DND-41 (cell line): ENCODE measurements around the gene LRIT1.

ENCODE experiments used
- ATAC-seq: fragments of 200-7000 bp; cut with Tn5 transposase; 3 replicates; pipeline ENCODE4 v1.9.1; 2021; ENCODE audit warnings: low read depth; ENCODE audit not compliant: insufficient read depth
- DNase-seq: peaks from one replicate; pipeline ENCODE4 v3.0.0-alpha.2; 2020
- H2AFZ ChIP-seq: 2 replicates; pipeline ENCODE4 v1.6.0; 2012; ENCODE audit warnings: low read depth, low read length
- H3K27ac ChIP-seq: 2 replicates; pipeline ENCODE4 v1.5.1; 2012; ENCODE audit warnings: low read length, inconsistent platforms
- H3K27me3 ChIP-seq: fragments of 200-600 bp; sonication (generic); 2 replicates; pipeline ENCODE4 v1.6.0; 2012; ENCODE audit warnings: low read length, mild to moderate bottlenecking, inconsistent platforms; ENCODE audit not compliant: insufficient read depth, poor library complexity
- H3K36me3 ChIP-seq: 2 replicates; pipeline ENCODE4 v1.5.1; 2012; ENCODE audit warnings: low read length, inconsistent platforms; ENCODE audit not compliant: insufficient read depth
- H3K4me1 ChIP-seq: 2 replicates; pipeline ENCODE4 v1.5.1; 2012; ENCODE audit warnings: mild to moderate bottlenecking, low read length; ENCODE audit not compliant: insufficient read depth
- H3K4me2 ChIP-seq: 2 replicates; pipeline ENCODE4 v1.6.0; 2012; ENCODE audit warnings: mild to moderate bottlenecking, moderate library complexity, low read length, inconsistent platforms; ENCODE audit not compliant: insufficient read depth
- H3K4me3 ChIP-seq, 2 experiments: fragments of 200-600 bp in 1 of 2; shearing (Covaris generic) in 1 of 2; 2 replicates each; pipeline ENCODE4 v1.5.1; 2012 to 2016; ENCODE audit warnings: inconsistent platforms in 2 of 2, low read length in 2 of 2, mild to moderate bottlenecking in 2 of 2, low read depth in 1 of 2, moderate library complexity in 1 of 2
- H3K79me2 ChIP-seq: 2 replicates; pipeline ENCODE4 v1.6.0; 2012; ENCODE audit warnings: low read length, inconsistent platforms; ENCODE audit not compliant: insufficient read depth
- H3K9ac ChIP-seq: 2 replicates; pipeline ENCODE4 v1.6.0; 2012; ENCODE audit warnings: low read depth, mild to moderate bottlenecking, inconsistent platforms, low read length, moderate library complexity
- H3K9me3 ChIP-seq: 2 replicates; pipeline ENCODE4 v1.5.1; 2012; ENCODE audit warnings: low read length, moderate library complexity, mild to moderate bottlenecking, inconsistent platforms; ENCODE audit not compliant: insufficient read depth, severe bottlenecking
- H4K20me1 ChIP-seq: 2 replicates; pipeline ENCODE4 v1.6.0; 2012; ENCODE audit warnings: low read length; ENCODE audit not compliant: insufficient read depth
- EZH2 ChIP-seq: IDR thresholded peaks from 3 replicates; pipeline ENCODE4 v1.6.1; 2012; ENCODE audit warnings: borderline replicate concordance, low read depth, mild to moderate bottlenecking, moderate library complexity, low read length, inconsistent platforms; ENCODE audit not compliant: severe bottlenecking
- TF ChIP-seq, protein P1 (sequence below): IDR thresholded peaks from 2 replicates; pipeline ENCODE4 v1.5.1; 2012; ENCODE audit warnings: borderline replicate concordance, low read length, moderate library complexity, mild to moderate bottlenecking; ENCODE audit not compliant: poor library complexity, severe bottlenecking; ENCODE audit errors: extremely low read depth

Gene LRIT1

DNA sequence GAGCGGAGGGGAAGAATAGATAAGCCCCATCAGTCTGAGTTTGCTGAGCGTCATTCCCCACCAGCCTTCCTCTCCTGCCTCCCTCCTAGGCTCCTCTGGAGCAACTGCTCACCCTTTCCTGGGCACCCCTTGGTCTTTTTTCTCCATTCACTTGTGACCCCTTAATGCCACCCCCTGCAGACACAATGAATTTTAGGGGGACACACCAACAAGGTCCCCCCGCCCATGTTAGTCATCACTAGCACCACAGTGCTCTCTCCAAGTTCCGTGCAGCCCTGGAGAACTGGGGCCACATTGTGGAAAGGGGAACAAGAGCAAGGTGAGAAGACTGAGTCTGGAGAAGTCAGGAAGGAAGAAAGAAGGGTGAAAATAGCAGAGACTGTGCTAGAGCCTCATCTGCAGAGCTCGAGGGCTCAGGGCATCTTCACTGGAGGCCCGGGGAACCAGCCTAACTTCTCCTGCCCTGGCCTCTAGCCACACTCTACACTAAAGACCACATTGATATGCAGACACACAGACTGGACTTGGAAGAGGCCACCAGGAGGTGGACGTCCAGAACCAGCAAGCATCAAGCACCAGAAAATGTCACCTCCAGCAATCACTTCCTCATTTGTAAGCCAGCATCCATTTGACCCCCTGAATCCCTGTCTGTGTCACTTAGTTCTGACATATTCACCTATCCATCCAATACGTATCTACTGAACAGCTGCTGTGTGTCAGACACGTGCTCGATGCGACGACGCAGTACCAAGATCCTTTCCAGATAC is 21.0 kb upstream of the LRIT1 start:
- Histone ChIP-seq H4K20me1 (no peaks in the 10 kb centered on the region), H3K27ac (no peak overlapping the region), H3K79me2 (no peaks in the 10 kb centered on the region), H3K4me2 (no peak overlapping the region), H3K27me3 (peaks cover 7% of the 10 kb centered on the region), H3K9ac (no peak overlapping the region), H3K4me3 (no peak overlapping the region), H3K36me3 (no peaks in the 10 kb centered on the region), H2AFZ (no peak overlapping the region), H3K9me3 (no peaks in the 10 kb centered on the region), H3K4me1 (peaks cover 6% of the 10 kb centered on the region; the same call in 1 of the 2 replicates)
- TF ChIP-seq EZH2: no peak
- TF ChIP-seq, protein P1, sequence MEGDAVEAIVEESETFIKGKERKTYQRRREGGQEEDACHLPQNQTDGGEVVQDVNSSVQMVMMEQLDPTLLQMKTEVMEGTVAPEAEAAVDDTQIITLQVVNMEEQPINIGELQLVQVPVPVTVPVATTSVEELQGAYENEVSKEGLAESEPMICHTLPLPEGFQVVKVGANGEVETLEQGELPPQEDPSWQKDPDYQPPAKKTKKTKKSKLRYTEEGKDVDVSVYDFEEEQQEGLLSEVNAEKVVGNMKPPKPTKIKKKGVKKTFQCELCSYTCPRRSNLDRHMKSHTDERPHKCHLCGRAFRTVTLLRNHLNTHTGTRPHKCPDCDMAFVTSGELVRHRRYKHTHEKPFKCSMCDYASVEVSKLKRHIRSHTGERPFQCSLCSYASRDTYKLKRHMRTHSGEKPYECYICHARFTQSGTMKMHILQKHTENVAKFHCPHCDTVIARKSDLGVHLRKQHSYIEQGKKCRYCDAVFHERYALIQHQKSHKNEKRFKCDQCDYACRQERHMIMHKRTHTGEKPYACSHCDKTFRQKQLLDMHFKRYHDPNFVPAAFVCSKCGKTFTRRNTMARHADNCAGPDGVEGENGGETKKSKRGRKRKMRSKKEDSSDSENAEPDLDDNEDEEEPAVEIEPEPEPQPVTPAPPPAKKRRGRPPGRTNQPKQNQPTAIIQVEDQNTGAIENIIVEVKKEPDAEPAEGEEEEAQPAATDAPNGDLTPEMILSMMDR: no peak
- ATAC-seq: no peak
- no peak for DNase-seq

DNA sequence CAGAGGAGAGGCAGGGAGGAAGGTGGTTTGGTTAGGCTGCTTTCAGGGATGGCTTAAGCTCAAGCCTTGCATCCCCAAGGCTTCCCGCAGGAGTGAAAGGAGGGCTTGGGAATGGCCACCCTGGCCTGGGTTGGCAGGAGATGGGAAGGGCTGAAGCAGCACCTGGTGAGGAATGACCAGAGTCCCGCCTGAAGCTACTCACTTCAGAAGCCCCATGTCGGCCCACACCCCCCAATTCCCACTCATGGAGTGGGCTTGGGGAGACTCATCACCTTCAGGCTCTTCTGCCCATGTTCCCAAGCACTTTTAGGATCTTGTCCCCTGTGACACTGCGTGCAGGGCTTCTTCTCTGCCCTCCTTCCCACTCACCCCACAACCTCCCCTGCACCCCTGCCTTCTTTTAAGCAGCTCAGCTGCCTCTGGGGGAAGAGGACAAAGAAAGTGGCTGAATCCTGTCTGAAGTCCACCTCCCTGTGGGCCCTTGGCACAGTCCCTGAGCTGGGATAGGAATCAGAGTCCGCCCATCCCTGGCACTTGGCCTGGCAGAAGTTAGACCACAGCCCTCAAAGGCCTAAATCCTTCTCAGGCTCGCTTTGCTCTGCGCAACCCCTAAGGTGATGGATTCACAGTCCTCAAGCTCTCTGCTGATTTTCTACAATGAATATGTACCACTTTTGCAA is 20.0 kb upstream of the LRIT1 start:
- ATAC-seq (no peak), DNase-seq (no peak)
- Histone ChIP-seq H4K20me1 (no peaks in the 10 kb centered on the region), H3K9ac (no peak overlapping the region), H3K4me1 (peaks cover 6% of the 10 kb centered on the region; the same call in 1 of the 2 replicates), H3K79me2 (no peaks in the 10 kb centered on the region), H3K4me2 (no peak overlapping the region), H3K4me3 (no peak overlapping the region), H3K36me3 (no peaks in the 10 kb centered on the region), H2AFZ (no peak overlapping the region), H3K9me3 (no peaks in the 10 kb centered on the region), H3K27me3 (peaks cover 7% of the 10 kb centered on the region), H3K27ac (no peak overlapping the region)
- no peak for TF ChIP-seq EZH2
- TF ChIP-seq, protein P1: no peak

DNA sequence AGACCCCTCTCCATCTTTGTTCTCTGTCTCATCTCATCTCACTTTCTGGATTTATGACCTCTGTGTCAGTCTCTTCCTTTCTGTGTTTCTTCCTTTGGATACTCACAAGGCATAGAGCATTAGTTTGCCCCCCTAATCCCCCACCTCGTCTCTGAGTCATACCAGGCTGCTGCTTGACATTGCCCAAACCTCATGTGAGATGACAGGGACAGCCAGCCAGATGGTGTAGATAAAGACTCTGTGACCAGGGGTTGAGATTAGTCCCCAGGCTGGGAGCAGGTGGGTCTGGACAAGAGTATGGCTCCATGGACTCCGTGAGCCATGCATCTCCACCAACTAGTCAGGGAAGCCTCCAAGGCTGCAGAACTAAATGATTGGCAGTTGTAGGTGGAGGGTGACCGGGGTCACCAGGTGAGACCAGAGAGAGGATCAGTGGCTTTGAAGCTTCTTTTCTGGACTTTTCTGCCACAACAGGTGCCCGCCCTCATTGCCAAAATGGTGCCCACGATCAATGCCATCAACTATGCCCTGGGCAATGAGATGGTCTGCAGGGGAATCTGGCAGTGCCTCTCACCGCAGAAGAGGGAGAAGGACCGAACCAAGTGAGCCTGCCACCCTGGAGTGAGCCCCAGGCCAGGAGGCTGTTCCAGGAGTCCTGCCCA is 16.8 kb upstream of the LRIT1 start:
- TF ChIP-seq, protein P1: no peak
- TF ChIP-seq EZH2: no peak
- no peak overlapping the region for H2AFZ ChIP-seq
- no peak overlapping the region for H3K4me2 ChIP-seq
- no peaks in the 10 kb centered on the region for H3K36me3 ChIP-seq
- ATAC-seq (no peak), DNase-seq (no peak)
- H3K27me3 ChIP-seq: no peaks in the 10 kb centered on the region
- H4K20me1 ChIP-seq: no peaks in the 10 kb centered on the region
- no peaks in the 10 kb centered on the region for H3K79me2 ChIP-seq
- H3K4me1 ChIP-seq: no peaks in the 10 kb centered on the region
- no peak overlapping the region for H3K4me3 ChIP-seq
- no peaks in the 10 kb centered on the region for H3K9me3 ChIP-seq
- H3K27ac ChIP-seq: no peak overlapping the region
- H3K9ac ChIP-seq: no peak overlapping the region
